AG04450 (cell line): ENCODE data around the gene NUP155. TPM values are rescaled to one million over a fixed set of nuclear protein-coding genes. Genes with fewer than 3 reads are reported as not detected.

ENCODE experiments used
- CTCF ChIA-PET: fragments of 300-600, 350-600 bp; formaldehyde crosslinking; extraction: SDS; loops from one replicate; lab custom pipeline; 2022; ENCODE audit warnings: antibody characterized with exemption, inconsistent platforms; lab: Charles Lee
- POLR2A ChIA-PET: fragments of 350-600 bp; formaldehyde crosslinking; extraction: SDS; loops from one replicate; lab custom pipeline; 2021; ENCODE audit warnings: antibody characterized with exemption, inconsistent platforms; lab: Yijun Ruan, JAX
- DNase-seq: peaks from one replicate; pipeline ENCODE4 v3.0.0-alpha.2; 2011; ENCODE audit warnings: low read depth, low spot score
- H3K27ac ChIP-seq: one replicate; pipeline ENCODE4 v1.5.1; 2012; ENCODE audit warnings: low read depth, low read length, control low read depth
- H3K27me3 ChIP-seq: one replicate; pipeline ENCODE4 v1.6.0; 2012; ENCODE audit warnings: low read length; ENCODE audit not compliant: control insufficient read depth, insufficient read depth
- H3K4me3 ChIP-seq: 2 replicates; pipeline ENCODE4 v1.5.1; 2011; ENCODE audit warnings: mild to moderate bottlenecking, low read depth, low read length, control low read depth
- H3K9me3 ChIP-seq: 2 replicates; pipeline ENCODE4 v1.5.1; 2012; ENCODE audit warnings: low read length; ENCODE audit not compliant: control insufficient read depth, insufficient read depth
- polyA plus RNA-seq: library from polyadenylated mRNA; depleted of rRNA; stranded (reverse); fragments of >200 nt; gene quantifications from 2 replicates; pipeline ENCODE4 v1.2.3, GENCODE V29; 2011; rRNA removed
- small RNA-seq: library from RNA; depleted of rRNA; stranded (forward); fragments of <200 nt; gene quantifications from one replicate; pipeline ENCODE3, GENCODE V24; 2012; ENCODE audit warnings: low read depth; ENCODE audit not compliant: insufficient read length
- TF ChIP-seq, protein P1 (sequence below): IDR thresholded peaks from 2 replicates; pipeline ENCODE4 v1.5.1; 2011; ENCODE audit warnings: low read depth, low read length, control low read depth, inconsistent platforms

The NUP155 gene
- polyA plus RNA-seq, 1 experiment: 18.5 TPM

GRCh38 chr5:37248421-37248969, 122.4 kb downstream of the NUP155 start:
- Histone ChIP-seq H3K9me3 (no peaks in the 10 kb centered on the region), H3K4me3 (peak overlapping the region; percentile 79), H3K27me3 (no peaks in the 10 kb centered on the region), H3K27ac (peak overlapping the region; percentile 91)
- DNase-seq: no peak
- ChIA-PET POLR2A (no interaction called here), CTCF (interaction anchor here (0.5 to 1.1 kb wide), 2 partner anchors 13 to 130 kb away, joined by 3 to 4 read pairs; no protein-coding TSS in a partner anchor)
- TF ChIP-seq, protein P1, sequence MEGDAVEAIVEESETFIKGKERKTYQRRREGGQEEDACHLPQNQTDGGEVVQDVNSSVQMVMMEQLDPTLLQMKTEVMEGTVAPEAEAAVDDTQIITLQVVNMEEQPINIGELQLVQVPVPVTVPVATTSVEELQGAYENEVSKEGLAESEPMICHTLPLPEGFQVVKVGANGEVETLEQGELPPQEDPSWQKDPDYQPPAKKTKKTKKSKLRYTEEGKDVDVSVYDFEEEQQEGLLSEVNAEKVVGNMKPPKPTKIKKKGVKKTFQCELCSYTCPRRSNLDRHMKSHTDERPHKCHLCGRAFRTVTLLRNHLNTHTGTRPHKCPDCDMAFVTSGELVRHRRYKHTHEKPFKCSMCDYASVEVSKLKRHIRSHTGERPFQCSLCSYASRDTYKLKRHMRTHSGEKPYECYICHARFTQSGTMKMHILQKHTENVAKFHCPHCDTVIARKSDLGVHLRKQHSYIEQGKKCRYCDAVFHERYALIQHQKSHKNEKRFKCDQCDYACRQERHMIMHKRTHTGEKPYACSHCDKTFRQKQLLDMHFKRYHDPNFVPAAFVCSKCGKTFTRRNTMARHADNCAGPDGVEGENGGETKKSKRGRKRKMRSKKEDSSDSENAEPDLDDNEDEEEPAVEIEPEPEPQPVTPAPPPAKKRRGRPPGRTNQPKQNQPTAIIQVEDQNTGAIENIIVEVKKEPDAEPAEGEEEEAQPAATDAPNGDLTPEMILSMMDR: no peak

DNA sequence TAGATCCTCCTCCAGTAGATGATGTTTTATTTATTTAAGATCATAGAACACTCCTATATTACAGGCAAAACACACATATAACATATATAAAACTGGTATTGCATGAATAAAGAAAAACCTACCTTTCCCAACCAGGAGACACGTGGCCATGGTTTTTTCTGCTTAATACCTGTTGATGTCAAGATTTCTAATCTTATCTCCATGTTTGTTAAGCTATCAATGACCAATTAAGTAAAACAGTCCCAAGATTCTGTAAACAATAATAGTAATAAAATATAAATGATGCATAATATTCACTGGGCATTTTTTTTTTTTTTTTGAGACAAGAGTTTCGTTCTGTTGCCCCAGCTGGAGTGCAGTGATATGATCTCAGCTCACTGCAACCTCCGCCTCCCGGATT, 123.4 kb downstream of the NUP155 start:
- DNase-seq: no peak
- CTCF ChIA-PET: interaction anchor here (1.1 kb wide), 1 partner anchor 12 kb away, joined by 4 read pairs; no protein-coding TSS in a partner anchor
- no peak overlapping the region for H3K4me3 ChIP-seq
- TF ChIP-seq, protein P1: no peak
- no peak overlapping the region for H3K27ac ChIP-seq
- H3K27me3 ChIP-seq: no peaks in the 10 kb centered on the region
- POLR2A ChIA-PET: no interaction called here
- H3K9me3 ChIP-seq: no peaks in the 10 kb centered on the region

DNA sequence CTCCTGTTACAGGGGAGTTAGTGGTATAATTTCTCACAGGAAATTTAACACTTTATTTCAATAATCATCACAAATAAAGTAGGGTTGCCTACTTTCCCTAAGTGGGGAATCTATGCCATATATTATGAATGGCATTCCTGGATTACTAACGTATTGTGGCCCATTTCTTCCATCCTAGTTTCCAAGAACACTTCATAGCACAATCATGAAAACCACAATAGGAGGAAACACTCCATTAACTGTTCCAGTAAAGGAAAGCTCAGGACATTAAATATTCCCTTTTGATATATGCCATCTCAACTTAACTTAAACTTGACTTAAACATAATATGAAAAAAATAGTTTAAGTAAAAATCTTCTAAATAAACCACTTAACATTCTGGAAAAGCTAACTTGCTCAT, 123.9 kb downstream of the NUP155 start:
- Histone ChIP-seq H3K4me3 (no peak overlapping the region), H3K27ac (no peak overlapping the region), H3K27me3 (no peaks in the 10 kb centered on the region), H3K9me3 (no peaks in the 10 kb centered on the region)
- POLR2A ChIA-PET: no interaction called here
- CTCF ChIA-PET: no interaction called here
- TF ChIP-seq, protein P1: no peak
- DNase-seq: no peak

Small RNA genes within 50 kb of the gene (small RNA-seq; reads per million reads assigned to genes)
- gene RNU7-75P: not detected

Other genes with a start within 250 kb of the NUP155 start
- gene CPLANE1, start 121.7 kb downstream of the NUP155 start, polyA plus RNA-seq: 11.5 and 18.5 TPM in 2 replicates
- 28.7 and 38.5 TPM in 2 replicates for gene WDR70, start 8.2 kb upstream of the NUP155 start, polyA plus RNA-seq